ENCODE results near the gene RGL3. TPM values are rescaled to one million over a fixed set of nuclear protein-coding genes. Genes with fewer than 3 reads are reported as not detected.

RGL3 gene
- total RNA-seq, 2 donors from 2014 or later = 13.8 to 32.7 TPM

DNA sequence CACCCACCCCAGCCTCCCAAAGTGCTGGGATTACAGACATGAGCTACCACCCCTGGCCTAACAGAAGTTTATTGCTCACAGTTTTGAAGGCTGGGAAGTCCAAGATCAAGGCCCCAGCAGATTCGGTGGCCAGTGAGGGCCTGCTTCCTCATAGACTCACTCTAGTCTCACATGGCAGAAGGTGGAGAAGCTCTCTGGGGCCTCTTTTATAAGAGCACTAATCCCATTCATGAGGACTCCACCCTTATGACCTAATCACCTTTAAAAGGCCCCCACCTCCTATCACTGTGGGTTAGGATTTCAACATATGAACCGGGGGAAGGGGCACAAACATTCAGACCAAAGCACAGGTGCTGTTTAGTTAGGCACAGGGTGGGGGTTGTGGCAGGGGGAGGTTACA lies 51.6 kb downstream of the RGL3 start:
- H3K27me3 ChIP-seq = no peaks in the 10 kb centered on the region
- H3K4me3 ChIP-seq = no peak overlapping the region
- intact Hi-C loops (cut with DNase I) = no loop called here
- no peak overlapping the region for H3K9ac ChIP-seq (ENCODE audit: low read depth in 2 of 2, low read length in 2 of 2)
- H3K36me3 ChIP-seq = no peaks in the 10 kb centered on the region
- no peaks in the 10 kb centered on the region for H3K4me1 ChIP-seq
- H3K27ac ChIP-seq = no peak overlapping the region
- H3K9me3 ChIP-seq = no peaks in the 10 kb centered on the region
- TF ChIP-seq, protein P1, sequence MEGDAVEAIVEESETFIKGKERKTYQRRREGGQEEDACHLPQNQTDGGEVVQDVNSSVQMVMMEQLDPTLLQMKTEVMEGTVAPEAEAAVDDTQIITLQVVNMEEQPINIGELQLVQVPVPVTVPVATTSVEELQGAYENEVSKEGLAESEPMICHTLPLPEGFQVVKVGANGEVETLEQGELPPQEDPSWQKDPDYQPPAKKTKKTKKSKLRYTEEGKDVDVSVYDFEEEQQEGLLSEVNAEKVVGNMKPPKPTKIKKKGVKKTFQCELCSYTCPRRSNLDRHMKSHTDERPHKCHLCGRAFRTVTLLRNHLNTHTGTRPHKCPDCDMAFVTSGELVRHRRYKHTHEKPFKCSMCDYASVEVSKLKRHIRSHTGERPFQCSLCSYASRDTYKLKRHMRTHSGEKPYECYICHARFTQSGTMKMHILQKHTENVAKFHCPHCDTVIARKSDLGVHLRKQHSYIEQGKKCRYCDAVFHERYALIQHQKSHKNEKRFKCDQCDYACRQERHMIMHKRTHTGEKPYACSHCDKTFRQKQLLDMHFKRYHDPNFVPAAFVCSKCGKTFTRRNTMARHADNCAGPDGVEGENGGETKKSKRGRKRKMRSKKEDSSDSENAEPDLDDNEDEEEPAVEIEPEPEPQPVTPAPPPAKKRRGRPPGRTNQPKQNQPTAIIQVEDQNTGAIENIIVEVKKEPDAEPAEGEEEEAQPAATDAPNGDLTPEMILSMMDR (IDR thresholded peaks at IDR 0.05) = no peak
- no peak for DNase-seq

DNA sequence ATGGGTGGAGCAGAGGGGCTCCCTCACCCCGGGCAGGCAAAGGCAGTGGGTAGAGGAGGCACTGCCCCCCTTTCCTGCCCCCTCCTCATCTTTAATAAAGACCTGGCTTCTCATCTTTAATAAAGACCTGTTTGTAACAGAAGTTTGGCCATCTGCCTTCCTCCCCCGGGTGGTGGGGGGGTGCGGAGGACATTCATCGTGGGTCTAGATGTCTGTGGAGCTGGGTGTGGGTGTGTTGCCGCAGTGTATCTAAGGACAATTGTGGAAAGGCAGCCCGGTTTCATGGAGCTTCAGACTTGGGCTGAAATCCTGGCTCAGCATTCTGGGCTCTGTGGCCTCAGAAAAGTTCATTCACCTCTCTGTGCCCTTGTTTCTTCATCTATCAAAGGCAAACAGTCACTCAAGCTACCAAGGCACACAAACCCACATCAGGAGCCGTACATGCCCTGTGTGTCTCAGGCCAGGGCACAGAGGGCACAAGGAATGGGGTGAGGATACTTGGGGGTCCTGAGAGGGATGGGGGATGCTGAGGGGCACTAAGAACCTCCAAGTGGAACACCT lies 53.5 kb downstream of the RGL3 start:
- H3K36me3 ChIP-seq = no peaks in the 10 kb centered on the region
- H3K27ac ChIP-seq = no peak overlapping the region
- H3K9me3 ChIP-seq = no peaks in the 10 kb centered on the region
- DNase-seq = no peak
- intact Hi-C loops (cut with DNase I) = no loop called here
- no peaks in the 10 kb centered on the region for H3K27me3 ChIP-seq
- no peak overlapping the region for H3K4me3 ChIP-seq
- H3K9ac ChIP-seq (ENCODE audit: low read depth in 2 of 2, low read length in 2 of 2) = no peak overlapping the region
- no peaks in the 10 kb centered on the region for H3K4me1 ChIP-seq
- TF ChIP-seq, protein P1 (IDR thresholded peaks at IDR 0.05) = no peak

DNA sequence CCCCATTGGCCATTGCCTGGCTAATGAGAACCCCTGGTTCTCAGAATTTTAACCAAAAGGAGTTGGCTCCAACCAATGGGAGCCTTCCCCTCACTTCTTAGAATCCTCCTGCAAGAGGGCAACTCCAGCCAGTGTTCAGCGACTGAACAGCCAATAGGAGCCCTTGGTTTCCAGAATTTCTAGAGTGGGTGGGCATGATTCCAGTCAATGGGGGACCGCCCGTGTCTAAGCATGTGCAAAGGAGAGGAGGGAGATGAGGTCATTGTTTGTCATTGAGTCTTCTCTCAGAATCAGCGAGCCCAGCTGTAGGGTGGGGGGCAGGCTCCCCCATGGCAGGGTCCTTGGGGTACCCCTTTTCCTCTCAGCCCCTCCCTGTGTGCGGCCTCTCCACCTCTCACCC lies 54.2 kb downstream of the RGL3 start:
- intact Hi-C loops (cut with DNase I) = no loop called here
- H3K4me1 ChIP-seq = no peaks in the 10 kb centered on the region
- H3K4me3 ChIP-seq = no peak overlapping the region
- H3K9ac ChIP-seq (ENCODE audit: low read depth in 2 of 2, low read length in 2 of 2) = no peak overlapping the region
- DNase-seq = no peak
- no peaks in the 10 kb centered on the region for H3K36me3 ChIP-seq
- H3K27ac ChIP-seq = no peak overlapping the region
- H3K27me3 ChIP-seq = no peaks in the 10 kb centered on the region
- TF ChIP-seq, protein P1 (IDR thresholded peaks at IDR 0.05) = no peak
- no peaks in the 10 kb centered on the region for H3K9me3 ChIP-seq

DNA sequence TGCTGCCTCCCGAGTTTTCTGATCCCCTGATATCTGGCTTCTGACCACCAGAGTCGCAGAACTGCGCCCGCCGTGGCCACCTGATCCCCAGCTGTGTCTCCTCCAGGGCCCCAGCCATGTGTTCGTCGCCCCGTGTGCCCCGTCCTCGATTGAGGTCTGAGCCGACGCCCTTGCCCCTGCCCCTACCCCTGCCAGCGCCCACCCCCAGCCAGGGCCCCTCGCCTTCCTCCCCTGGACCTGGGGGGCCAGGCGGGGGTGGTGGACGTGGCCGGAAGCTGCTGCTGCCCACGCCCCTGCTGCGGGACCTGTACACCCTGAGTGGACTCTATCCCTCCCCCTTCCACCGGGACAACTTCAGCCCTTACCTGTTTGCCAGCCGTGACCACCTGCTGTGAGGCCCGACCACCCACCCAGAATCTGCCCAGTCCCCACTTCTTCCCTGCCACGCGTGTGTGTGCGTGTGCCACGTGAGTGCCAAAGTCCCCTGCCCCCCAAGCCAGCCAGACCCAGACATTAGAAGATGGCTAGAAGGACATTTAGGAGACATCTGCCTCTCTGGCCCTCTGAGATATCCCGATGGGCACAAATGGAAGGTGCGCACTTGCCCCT lies 54.7 kb downstream of the RGL3 start:
- no peak overlapping the region for H3K4me3 ChIP-seq

DNA sequence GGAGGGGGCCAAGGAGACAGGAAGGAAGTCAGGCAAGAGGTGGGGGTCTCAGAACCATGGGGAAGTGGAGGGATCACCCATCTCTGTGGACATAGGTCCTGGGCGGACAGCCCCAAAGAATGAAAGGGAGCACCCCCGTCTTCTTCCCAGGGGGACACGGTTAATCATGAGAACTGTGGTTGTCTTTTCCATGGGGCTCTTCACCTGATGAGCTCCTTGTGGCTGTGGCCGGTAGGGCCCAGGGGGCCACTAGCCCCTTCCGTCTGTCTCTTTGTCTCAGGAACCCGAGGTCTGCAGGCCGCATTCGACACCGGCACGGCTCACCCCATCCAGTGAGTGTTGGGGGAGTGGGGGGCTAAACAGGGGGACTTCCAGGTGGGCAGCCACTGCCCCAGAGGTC lies 55.2 kb downstream of the RGL3 start:
- no peaks in the 10 kb centered on the region for H3K4me1 ChIP-seq
- DNase-seq = no peak
- no peaks in the 10 kb centered on the region for H3K27me3 ChIP-seq
- H3K9ac ChIP-seq (ENCODE audit: low read depth in 2 of 2, low read length in 2 of 2) = no peak overlapping the region
- TF ChIP-seq, protein P1 (IDR thresholded peaks at IDR 0.05) = no peak
- no peak overlapping the region for H3K4me3 ChIP-seq
- intact Hi-C loops (cut with DNase I) = no loop called here
- no peaks in the 10 kb centered on the region for H3K9me3 ChIP-seq
- no peak overlapping the region for H3K27ac ChIP-seq
- no peaks in the 10 kb centered on the region for H3K36me3 ChIP-seq

More for the DNA sequence above, 54.7 kb downstream of the RGL3 start:
- TF ChIP-seq, protein P1 (IDR thresholded peaks at IDR 0.05) = no peak
- no peak overlapping the region for H3K9ac ChIP-seq (ENCODE audit: low read depth in 2 of 2, low read length in 2 of 2)
- no peak overlapping the region for H3K27ac ChIP-seq
- H3K4me1 ChIP-seq = no peaks in the 10 kb centered on the region
- intact Hi-C loops (cut with DNase I) = no loop called here
- H3K9me3 ChIP-seq = no peaks in the 10 kb centered on the region
- DNase-seq = no peak
- H3K27me3 ChIP-seq = no peaks in the 10 kb centered on the region
- no peaks in the 10 kb centered on the region for H3K36me3 ChIP-seq
